Right lung (tissue), 10 donors: Measurements from ENCODE around the gene MYO16. TPM values are rescaled to one million over a fixed set of nuclear protein-coding genes. Genes with fewer than 3 reads are reported as not detected.

Experiments used
- DNase-seq, 2 donors: peaks; one replicate each; pipeline ENCODE4 v3.0.0-alpha.2; 2013
- long read RNA-seq, 8 donors: transcript quantifications; one replicate each; lab custom pipeline, GENCODE V29; 2026
- polyA plus RNA-seq, 5 donors: library from polyadenylated mRNA; unstranded; fragments of 120-200 nt; gene quantifications; one replicate each; pipeline versions ENCODE4 v1.2.1 to v1.2.3, GENCODE V29; 2013; ENCODE audit warnings: inconsistent platforms in 1 of 5, low replicate concordance in 1 of 5; ENCODE audit not compliant: insufficient read length in 5 of 5, insufficient read depth in 1 of 5

The MYO16 gene
- polyA plus RNA-seq: 1 to 10 TPM in 4 of 5 donors, under 1 TPM in 1; 0.95 to 2.4 (median 1.7) TPM
- long read RNA-seq, donor 1: 0 reads
- long read RNA-seq, donor 2: 0 reads
- long read RNA-seq, donor 3: 0 reads
- long read RNA-seq, donor 4: 0 reads
- long read RNA-seq, donor 5: 0 reads
- long read RNA-seq, donor 6: 0 reads
- long read RNA-seq, donor 7: 0 reads
- long read RNA-seq, donor 8: 0 reads

DNA sequence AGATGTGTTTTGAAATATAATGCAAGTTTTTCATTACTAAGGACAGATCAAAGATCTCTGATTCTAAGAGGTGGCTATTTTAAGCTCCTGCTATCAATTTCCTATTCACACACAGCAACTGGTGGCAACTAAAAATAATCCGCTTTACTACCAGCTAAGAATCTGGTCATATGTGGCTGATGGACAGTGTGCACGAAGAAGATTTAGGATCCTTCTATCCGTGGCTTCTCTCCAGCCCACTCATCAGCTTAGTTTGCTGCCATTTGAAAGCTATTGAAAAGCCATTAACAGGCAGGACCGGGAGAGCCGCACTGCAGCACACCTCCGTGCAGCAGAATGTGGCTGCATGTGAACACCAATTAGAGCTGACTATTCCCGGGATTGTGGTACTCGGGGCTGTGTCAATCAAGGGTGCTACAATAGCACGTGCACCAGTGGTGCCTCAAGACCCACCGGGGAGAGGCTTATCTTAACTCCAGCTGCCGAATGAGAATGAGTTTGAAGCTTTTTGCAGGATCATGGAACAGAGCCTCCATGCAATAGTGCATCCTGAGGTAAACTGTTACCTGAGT, at the start of gene MYO16:
TSS of gene MYO16 (plus strand) at position 431 of the 572 bp plus-strand sequence. CDS start 234 bp downstream, outside the sequence.
- no peak for DNase-seq

DNA sequence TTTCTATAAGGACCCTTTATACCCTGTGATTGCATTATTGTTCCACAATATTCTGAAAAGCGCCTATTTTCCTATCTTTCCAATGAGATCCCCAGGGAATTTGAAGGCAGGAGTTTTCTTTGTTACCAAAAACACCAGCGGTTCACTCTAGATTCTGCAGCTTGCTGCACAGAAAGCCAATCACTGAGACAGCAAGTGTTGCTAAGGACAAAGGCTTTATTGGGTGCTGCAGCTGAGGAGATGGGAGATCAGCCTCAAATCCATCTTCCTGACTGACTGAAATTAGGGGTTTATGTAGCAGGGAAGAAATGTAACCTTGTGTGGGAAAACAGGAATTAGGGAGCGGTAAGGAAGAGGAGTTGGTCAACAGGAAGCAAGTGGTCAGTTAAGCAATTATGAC, 42.6 kb upstream of the MYO16 start:
- DNase-seq: no peak

DNA sequence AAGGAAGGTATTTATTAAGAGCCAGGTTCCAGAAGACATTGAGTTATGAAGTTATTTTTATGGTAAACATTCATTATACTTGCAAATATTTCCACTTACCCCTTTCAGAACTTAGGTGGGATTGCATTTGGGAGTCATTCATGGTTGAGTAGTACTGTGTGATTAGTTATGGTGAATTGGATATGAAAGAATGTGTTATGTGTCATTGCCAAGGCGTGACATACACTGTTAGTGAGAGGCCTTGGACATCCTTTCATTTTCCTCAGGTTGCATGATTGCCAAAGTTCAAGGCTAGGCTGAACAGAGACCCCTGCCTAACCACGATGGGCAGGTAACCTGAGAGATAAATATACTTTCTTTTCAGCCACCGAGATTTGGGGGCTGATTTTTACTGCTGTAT, 40.9 kb upstream of the MYO16 start:
- DNase-seq: no peak

DNA sequence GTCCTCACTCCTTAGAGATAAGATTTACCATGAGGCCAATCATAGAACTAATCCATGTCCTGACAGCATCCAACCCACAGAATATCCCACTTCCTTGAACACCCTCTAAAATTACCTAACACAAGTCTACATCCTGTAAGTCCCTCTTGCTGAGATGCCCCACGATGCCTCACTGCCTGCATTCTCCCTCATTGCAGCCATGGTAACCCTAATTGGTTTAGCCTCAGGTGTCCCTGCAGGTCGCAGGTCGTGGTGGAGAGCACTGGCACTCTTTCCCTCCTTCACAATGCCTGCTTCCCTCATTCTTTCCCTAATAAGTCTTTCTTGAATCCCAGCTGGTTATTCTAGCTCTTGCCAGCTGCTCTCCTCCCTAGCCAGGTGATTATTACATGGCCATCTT, 35.3 kb upstream of the MYO16 start:
- DNase-seq: no peak

DNA sequence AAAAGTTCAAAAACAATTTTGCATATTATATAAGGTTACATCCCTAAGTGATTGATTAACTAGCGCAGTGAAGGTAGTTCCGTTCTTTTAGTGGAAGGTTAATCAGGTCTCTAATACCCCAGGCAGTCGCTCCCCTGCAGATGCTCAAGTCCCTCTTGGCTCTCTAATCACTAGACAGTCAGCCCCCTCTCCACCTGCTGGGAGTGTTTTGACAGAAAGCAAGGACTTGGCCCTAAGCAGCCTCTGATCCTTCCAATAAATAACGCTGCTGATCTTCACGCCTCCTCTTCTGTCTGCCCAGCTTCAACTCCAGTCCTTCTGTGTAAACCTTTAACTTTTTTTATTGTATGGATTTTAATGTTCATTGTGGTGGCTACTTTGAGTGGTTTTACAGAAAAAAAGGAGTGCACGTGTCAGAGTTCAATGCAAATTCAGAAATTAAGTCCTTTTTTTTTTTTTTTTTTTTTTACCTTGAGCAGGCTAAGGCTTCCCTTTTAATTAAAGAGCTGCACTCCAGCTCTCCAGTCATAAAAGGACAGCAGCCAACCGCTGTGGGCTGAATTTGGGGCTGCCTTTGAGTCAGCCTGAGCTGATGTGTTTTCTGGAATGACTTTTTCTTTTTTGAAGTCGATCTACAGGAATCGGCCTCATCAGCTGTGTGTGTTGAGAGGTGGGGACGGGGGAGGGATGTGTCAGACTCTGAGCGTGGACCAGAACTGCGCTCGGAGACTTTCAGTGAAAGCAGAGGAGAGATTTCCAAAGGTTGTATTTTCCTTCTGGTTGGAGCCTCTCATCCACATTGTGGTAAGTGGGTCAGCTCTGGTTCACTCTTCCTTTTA, 33.8 kb upstream of the MYO16 start:
- no peak for DNase-seq

DNA sequence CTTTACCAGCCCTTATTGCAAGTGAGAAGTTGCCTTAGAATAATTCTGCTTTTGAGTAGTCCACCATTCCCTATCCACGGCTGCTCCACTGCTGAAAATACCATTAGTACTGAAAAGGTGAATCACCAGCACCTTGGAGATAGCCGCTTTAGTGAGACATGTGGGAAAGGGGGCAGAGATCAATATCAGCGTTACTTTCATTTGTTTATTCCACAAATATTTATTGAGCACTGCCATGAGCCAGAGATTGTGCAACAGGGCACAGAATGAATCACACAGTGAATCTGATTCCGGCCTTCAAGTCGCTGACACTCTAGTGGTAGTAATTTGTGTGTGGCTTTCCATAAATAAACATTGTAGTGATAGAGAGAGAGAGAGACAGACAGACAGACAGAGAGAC, 31.5 kb upstream of the MYO16 start:
- no peak for DNase-seq

DNA sequence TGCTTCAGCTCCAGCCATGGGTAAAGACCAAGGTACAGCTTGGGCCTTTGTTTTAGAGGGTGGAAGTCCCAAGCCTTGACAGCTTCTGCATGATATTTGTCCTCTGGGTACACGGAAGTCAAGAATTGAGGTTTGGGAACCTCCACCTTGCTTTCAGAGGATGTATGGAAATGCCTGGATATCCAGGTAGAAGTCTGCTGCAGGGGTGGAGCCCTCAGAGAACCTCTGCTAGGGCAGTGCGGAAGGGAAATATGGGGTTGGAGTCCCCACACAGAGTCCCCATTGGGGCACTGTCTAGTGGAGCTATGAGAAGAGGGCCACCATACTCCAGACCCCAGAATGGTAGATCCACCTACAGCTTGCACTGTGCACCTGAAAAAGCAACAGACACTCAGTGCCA, 23.0 kb upstream of the MYO16 start:
- no peak for DNase-seq

DNA sequence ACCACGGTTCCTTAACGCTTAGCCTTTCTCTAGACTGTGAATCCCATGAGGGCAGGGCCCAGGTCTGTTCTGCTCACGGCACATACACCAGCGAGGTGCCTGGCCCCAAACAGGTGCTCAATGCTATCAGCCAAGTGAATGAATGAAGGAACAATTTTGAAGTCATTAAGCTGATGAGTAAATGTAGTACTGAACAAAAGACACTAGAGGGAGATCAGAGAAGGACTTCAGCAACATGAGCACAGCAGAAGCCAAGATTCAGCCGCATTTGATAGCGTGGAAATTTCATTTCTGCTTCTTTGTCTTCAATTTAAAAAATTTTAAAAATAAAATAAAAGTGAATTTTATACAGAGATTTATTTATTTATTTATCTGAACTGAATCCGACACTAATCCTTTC, 20.1 kb upstream of the MYO16 start:
- no peak for DNase-seq

DNA sequence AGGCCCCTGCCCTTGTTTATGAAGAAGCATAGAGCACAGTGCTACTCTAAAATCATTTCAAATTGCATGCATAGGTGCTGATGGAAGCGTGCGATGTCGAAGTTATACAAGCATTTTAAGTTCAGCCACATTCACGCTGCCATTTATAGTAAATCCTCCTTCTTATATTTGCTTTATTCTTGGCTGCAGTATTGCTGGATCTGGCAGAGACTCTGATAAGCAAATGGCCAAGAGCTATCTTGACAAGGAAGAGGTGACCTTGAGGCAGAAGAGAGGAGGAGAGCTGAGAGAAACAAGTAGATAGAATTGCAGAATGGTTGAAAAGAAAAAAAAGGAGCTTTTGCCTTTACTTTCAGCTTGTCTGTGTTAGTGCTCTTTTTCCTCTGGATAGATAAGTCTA, 18.9 kb upstream of the MYO16 start:
- DNase-seq: no peak

DNA sequence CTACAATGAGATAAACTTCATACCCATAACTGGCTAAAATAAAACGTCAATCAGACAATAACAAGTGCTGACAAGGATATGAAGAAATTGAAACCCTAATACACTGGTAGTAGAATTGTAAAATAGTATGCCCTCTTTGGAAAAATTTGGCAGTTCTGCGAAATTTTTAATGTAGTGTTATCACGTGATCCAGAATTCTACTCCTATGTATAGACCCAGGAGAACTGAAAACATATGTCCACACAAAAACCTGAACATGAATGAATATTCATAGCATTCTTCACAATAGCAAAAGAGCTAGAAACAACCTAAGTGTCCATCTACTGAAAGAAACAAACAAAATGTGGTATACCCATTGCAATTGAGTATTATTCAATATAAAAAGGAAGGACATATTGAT, 14.2 kb upstream of the MYO16 start:
- no peak for DNase-seq

DNA sequence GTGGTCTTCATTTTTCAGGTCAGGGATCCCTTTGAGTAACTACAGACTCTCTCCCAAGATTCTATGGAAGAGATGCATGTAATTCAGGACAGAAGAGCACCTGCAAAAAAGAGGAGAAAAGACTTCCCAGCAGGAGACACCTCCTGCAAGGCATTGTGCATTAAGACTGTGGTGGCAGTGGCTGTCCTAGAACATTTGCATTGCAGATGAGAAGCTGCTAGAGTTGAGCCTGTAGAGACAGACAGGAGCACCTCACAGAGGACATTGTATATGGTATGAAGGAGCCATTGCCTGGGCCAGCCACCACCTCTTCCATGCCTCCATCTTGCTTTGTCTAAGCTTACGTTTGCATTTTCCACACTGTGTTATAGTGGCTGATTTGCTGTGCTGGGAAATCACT, 11.2 kb upstream of the MYO16 start:
- no peak for DNase-seq

DNA sequence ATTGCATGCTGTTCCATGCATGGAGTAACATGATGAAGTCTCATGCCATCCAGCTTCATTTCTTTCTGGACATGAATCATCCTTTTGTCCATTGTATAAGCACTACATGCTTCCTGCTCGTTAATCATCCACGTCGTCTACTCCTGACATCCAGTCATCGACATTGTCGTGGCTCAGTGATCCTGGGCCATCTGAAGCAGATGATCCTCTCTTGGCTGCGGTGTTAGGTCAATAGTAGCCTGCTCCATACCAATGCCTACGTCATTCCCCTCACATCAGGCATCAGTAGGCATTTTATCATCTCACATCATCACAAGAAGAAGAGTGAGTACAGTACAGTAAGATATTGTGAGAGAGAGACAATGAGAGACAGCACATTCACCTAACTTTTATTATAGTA, 7.9 kb upstream of the MYO16 start:
- DNase-seq: no peak

DNA sequence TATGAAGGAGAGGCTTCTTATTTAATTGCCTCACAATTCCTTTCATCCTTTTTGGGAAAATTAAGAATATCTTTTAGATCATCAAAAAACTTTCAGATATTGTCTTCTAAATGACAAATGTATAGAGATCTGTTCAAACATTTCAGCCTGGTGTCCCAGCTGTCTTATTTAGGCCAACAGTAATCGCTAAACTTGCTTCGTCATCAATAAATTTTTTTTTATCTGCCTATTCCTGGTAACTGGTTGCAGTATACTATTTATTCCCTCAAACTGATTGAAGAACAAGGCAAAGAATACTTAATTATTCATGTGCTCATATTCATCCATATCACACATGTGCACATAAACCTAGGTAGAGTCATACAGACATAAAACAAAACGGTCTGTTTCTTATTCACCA, 5.3 kb upstream of the MYO16 start:
- no peak for DNase-seq

DNA sequence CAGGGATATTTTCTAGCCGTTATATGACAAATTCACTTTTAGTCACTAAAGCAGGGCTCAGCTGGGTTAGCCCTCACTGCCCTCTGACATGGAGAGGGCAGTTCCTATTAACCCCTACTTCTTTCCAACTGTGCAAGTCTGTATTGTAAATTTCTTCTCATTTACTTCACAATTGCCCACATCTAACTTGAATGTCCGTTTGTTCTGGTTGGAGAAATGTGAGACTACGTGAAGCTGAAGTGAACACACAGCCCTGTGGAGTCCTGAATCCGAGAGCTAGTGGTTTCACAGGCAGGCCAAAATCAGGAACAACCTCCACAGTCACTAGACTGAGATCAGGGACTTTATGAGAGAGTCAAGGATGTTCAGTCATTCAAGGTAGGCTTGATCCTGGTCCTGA, 4.4 kb upstream of the MYO16 start:
- DNase-seq: no peak

DNA sequence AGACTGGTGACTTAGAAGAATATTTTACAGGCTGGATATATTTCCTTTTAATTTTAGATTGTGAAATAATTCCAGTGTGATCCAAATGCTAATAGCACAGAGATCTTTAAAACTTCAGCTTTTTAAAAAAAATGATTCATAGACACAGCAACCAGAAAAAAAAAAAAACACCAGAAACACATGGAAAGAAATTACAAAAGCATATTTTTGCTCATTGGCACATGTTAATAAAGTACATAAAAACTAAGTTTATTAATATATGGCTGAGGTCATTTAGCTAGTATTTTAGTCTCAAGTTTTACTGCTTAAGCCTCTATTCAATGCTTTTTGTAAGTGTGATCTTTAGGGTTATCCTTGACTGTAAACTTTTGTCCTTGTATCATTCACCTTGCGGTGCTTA, 577 bp downstream of the MYO16 start:
- DNase-seq: no peak

DNA sequence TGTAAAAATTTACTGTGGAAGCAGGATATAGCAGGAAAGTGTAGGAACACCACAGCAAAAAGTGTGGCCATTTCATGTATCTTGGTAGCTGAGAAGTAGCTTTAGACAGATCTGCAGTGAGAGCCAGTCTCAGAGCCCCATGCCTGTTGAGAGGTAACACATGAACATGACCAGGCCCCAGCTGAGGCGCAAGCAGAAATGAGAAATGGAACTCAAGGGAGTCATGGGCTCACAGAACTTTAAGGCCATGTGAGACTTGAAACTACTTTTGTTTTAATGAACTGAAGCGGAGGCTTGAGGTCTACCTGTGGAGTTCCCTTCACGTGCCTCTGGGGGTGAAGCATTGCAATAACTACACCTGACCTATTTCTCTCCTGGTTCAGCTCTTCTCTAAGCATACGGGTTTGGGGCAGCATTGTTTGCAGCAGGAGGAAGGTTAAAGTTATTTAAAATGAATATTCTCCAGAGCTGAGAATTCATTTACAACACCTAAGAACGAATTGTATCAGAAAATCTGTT, 3.3 kb downstream of the MYO16 start:
- DNase-seq: no peak

DNA sequence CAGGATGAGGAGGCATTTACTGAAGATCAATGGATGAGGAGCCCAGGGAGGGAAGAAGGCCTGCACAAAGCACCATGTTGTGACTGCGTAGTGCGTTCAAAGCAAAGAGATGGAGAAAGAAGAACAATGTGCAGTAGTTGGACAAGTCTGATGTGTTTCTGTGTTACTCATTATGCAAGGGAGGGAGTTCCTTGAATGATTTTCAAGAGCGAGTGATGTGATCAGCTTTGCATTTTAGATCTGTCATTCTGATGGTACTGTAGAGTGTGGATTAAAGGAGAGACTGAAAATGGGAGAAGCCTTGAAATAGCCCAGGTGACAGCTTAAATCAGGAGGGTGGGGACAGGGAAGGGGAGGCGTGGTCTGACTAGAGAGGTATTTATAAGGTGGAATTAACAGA, 9.5 kb downstream of the MYO16 start:
- no peak for DNase-seq

DNA sequence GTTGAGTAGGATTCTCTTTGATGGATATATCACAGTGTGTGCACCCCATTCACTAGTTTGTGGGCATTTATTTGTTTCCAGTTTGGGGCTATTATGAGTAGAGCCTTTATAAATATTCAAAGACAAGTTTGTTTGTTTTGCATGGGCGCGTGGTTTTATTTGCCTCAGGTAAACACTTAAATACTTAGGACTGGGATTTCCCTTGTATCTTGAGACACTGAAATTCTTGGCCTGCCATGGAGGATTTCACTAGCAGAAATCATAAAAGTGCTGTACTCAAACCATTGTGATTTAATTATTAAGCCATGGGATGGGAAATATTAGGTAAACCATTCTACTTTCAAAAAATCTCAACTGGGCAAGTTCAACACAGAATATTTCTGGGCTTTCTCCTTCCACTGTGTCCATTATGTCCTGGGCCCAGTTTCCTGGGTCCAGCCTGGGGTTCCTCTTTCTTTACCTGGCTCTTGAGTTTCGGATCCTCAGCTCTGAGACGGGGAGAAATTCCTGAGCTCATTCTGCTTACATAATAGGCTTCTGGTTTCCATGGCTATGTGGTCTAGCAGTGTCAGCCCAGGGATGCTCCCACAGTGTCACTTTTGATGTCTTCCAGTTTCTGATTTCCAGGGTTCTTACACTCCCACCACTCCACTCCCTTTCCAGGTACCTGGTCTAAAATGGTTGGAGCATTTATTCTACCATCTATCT, 14.4 kb downstream of the MYO16 start:
- no peak for DNase-seq

DNA sequence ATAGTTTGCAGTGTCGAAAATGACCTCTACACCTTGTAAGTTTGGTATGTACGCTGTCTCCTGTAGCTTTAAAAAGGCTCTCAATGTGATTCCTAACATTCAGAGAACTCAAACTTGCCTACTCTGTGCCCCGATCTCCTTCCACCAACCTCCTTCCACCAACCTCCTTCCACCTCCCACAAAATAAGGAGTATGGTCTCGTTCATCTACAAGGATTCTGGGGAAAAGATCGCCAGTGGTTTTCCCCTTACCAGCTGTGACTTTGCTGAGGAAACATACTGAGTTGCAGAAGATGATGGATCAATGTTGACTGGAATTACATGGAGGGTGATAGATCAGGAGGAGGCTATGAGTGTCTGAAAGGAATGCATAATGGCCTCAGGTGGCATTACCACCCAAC, 16.0 kb downstream of the MYO16 start:
- DNase-seq: no peak

DNA sequence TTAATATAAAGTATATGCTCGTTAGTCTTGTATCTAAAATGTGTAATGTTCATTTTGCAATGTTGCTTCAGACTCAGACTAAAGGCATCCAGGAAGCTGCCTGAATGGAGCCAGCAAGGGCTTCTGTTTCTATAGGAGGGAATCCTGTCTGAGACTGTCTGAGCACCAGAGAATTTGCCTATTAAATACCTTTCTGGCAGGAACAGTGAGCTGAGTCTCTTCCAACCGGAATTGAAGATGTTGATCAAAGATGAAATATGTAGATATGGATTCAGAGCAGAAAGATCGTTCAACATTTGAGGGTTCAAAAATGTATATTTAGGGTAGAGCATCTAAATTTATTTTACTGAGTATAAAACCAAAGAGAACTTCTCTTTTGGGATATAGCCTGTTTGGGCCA, 20.9 kb downstream of the MYO16 start:
- DNase-seq: no peak

DNA sequence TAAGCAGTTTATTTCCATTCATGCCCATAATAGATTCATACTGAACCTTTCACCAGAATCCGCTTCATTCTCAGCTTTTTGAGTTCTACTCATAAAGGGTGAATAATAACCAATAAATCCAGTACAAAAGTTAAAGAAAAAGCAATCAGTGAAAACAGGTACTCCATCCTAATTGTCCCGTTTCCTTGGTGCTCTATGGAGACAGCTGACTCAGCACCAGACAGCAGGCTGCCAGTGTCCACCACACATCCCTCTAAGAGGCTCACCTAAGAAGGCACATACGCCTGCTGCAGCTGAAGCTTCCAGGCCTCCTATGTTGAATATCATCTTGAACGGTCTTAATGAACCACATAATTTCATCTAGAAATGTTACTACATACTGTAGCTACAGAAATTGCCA, 27.3 kb downstream of the MYO16 start:
- DNase-seq: no peak

DNA sequence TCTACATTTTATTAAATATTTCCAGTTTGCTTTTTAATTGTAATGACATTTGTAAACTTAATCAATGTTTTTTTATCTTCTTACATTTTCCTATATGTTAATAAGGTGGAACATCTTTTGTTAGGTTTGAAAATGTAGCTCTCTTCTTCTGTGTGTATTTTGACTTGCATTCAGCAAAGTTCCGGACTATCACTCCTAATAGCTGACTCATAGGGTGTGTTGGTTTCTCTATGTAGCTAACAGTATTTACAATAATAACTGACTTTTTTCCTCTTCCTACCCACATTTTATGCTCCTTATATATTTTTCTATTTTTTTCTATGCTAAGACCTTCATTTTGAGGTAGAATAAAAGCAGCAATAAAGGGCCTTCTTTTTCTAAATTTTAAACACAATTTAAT, 28.1 kb downstream of the MYO16 start:
- DNase-seq: no peak
